Mesodermal cell (in vitro differentiated cells): ENCODE data around the gene ORMDL1.

ENCODE experiments used
- H3K27ac ChIP-seq: 2 replicates; pipeline ENCODE4 v1.7.0; 2013; ENCODE audit warnings: mild to moderate bottlenecking, low read depth, low read length, moderate library complexity; ENCODE audit not compliant: severe bottlenecking
- H3K36me3 ChIP-seq: 2 replicates; pipeline ENCODE4 v1.7.1; 2013; ENCODE audit warnings: mild to moderate bottlenecking, low read length, moderate library complexity; ENCODE audit not compliant: control insufficient read depth, insufficient read depth
- H3K4me1 ChIP-seq: one replicate; pipeline ENCODE4 v1.7.1; 2013; ENCODE audit warnings: mild to moderate bottlenecking, low read length; ENCODE audit not compliant: insufficient read depth, control insufficient read depth, poor library complexity, severe bottlenecking
- H3K4me3 ChIP-seq: 2 replicates; pipeline ENCODE4 v1.7.0; 2013; ENCODE audit warnings: low read length, control low read depth, mild to moderate bottlenecking; ENCODE audit not compliant: insufficient read depth, poor library complexity, severe bottlenecking; ENCODE audit errors: extremely low read depth
- H3K9me3 ChIP-seq: 2 replicates; pipeline ENCODE4 v1.7.1; 2013; ENCODE audit warnings: mild to moderate bottlenecking, low read length, moderate library complexity; ENCODE audit not compliant: control insufficient read depth

ORMDL1 gene

GRCh38 chr2:189723192-189723591, 60.9 kb downstream of the ORMDL1 start:
- H3K9me3 ChIP-seq, result no peaks in the 10 kb centered on the region
- no peak overlapping the region for H3K4me3 ChIP-seq
- no peaks in the 10 kb centered on the region for H3K4me1 ChIP-seq
- H3K27ac ChIP-seq, result no peak overlapping the region
- no peaks in the 10 kb centered on the region for H3K36me3 ChIP-seq
